Amniotic stem cell (primary cell): ENCODE data around the gene WBP1L.
A peak's percentile ranks its signal among the peaks of the same experiment; 100 is the strongest.
"Not testable (repeated sequence)": the region's sequence is repeated elsewhere in the genome, so short reads cannot be mapped to it uniquely, and the experiment has no call there.

ENCODE experiments used
- DNase-seq: peaks from one replicate; lab custom pipeline; 2025; lab: John Stamatoyannopoulos, UW

Gene WBP1L

GRCh38 chr10:102723989-102724388 is 19.8 kb upstream of the WBP1L start:
- DNase-seq: no peak

DNA sequence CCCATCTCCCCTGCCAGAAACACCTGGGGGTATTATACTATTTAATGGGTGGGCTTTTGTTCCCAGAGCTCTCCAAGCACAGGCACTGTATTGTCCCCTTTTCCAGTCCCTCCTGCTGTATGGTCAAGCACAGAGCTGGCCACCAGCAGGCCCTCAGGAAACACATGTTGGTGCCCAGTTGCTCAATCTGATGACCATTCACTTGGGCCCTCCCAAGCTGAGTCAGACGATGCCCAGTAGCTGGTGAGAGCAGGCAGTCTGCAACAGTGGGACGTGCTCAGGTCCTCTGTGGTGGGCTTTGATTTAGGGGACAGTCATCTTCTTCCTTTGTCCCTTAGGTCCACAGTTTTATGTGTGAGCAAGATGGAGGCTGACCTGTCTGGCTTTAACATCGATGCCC is 17.5 kb upstream of the WBP1L start:
- no peak for DNase-seq

- no peak for DNase-seq
Observed at GRCh38 chr10:102727037-102727818, 16.5 kb upstream of the WBP1L start.

- DNase-seq: peak; percentile 39
Observed at GRCh38 chr10:102729029-102730026, 14.4 kb upstream of the WBP1L start.

GRCh38 chr10:102731222-102731800 is 12.4 kb upstream of the WBP1L start:
- no peak for DNase-seq

- no peak for DNase-seq
Observed at GRCh38 chr10:102732661-102733060, 11.1 kb upstream of the WBP1L start.

- no peak for DNase-seq
Observed at GRCh38 chr10:102735065-102735562, 8.6 kb upstream of the WBP1L start.

DNA sequence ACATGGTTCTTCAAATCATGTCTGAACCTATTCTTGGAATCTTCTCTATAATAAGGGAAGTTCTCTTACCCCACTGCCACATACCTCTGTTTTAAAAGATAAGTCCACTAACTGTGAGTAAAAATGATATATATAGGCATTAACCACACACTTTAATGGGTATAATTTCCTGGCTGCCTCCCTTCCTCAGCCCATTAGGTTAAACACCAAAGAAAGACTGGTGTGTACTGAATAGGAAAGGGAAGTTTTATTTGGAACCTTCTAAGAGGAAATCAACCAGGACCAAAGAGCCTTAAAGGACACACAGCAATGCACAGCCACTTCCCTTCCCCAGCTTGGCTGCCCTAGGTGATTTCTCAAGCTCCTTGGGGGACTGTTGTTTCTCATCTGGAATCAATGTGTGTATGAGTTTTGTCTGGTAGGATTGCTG is 5.0 kb upstream of the WBP1L start:
- DNase-seq: no peak

DNA sequence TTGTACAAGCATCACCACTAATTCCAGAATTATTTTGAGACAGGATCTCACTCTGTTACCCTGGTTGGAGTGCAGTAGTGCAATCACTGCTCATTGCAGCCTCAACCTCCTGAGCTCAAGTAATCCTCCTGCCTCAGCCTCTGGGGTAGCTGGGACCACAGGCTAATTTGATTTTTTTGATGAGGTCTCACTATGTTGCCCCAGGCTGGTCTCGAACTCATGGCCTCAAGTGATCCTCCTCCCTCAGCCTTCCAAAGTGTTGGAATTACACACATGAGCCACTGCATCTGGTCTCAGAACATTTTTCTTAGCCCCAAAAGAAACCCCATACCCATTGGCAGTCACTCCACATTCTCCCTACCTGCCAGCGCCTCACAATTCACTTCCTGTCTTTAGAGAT is 3.5 kb upstream of the WBP1L start:
- DNase-seq: no peak

DNA sequence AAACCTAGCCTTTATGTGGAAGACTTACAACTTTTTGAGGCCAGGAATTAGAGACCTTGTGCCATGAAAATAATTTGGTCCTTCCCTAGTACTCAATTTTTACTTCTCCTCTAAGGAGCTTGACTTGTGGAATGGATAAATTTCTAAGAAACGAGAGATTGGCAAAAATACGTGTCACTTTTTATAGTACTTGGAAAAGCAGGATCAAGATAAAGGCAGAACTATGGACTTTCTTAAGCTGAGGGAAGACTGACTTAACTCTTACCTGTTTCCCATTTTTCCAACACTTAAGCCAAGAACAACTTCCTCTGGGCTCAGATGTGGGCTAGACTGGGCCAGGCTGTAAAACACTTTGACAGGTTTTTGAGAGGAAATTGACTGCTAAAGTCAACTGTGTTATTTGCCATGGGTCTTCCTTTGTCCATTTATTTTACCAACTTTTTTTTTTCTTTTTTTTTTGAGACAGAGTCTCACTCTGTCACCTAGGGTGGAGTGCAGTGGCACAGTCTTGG is 2.0 kb upstream of the WBP1L start:
- no peak for DNase-seq

DNA sequence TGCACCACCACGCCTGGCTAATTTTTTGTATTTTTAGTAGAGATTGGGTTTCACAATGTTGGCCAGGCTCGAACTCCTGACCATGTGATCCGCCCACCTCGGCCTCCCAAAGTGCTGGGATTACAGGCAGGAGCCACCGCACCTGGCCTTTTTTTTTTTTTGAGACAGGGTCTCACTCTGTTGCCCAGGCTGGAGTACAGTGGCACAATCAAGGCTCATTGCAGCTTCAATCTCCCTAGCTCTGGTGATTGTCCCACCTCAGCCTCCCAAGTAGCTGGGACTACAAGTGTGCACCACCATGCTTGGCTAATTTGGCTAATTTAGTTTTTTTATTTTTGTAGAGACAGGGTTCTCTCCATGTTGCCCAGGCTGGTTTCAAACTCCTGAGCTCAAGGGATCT is 1.4 kb upstream of the WBP1L start:
- DNase-seq: not testable (repeated sequence)

DNA sequence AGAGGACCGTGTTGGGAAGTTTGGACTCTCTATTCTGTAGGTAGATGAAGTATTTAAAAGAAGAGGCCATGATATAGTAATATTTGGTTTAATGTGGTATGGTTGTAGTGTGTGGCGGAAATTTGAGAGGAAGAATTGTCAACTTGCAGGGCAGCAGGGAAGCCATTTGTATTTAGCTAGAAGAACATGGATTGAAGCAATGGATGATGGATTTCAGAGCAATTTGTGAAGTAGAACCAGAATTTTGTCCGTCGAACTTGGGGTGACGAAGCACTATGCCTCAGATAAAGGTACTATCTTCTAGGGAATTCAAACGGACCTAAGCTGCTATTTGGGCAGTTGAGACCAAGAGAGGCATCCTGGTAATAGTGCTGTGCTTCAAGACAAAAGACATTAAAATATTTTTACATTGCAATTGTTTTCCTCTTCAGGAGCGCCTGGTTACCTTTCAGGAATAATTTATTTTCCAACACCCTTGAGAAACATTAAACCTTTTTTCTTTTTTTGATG is 615 bp upstream of the WBP1L start:
- no peak for DNase-seq

DNA sequence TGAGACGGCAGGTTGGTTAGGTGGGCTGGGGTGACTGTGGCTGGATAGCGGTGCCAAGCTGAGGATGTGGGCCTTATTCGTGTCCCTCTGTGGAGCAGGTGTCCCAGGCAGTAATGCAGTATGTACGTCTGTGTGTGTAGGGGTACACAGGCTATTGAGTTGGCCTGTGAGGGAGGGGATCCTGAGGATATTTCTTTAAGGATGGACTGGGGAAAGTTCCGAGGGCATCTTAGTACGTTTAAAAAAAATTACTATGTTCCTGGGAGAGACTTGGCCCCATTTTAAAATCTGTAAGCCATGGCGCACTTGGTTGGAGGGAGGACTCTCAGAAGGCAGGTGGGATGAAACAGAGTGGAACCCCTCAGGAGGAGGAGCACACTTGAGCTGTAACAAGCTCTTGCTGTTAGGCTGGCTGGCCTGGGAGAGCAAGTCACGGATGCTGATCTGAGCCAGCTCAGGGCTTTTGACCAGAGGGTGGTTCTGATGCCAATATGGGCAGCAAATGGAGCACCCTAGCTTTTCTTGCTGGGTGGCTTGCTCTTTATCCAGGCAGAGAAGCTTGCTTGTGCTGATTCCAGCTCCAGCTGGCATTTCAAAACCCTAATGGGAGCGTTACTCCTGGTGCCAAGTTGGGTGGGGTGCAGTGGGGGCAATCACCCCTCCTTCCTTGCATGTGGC is 765 bp downstream of the WBP1L start:
- no peak for DNase-seq

- DNase-seq: no peak
Observed at GRCh38 chr10:102745157-102745556, 1.4 kb downstream of the WBP1L start.

DNA sequence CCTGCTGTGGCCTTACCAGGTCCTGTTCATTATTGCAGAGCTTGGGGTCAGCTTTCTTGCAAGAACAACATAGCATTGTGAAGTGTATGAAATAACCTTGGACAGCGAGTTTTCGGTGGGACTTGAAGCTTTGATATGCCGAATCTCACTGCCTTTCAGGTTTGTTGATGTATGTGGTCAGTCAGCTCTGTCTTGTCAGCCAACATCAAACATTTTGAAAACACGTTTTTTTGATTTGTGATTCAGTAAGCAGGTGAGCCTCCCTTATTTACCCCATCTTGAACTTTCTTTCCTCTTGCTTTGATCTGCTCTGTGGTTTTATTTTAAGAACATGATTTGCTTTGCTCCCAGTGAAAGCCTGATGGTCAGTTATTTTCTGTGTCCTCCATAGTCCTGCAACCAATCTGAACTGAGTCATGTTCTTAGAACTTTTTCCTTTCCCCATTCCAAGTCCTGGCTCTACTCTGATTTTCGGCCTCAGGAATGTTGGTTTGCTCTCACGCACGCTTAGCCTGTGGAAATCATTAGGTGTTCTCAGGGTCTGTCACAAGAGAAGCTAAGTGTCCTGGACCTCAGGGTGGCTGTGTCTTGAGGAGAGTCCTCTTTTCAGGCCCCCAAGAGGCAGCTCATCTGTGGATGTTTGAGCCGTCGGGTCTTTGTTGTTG is 8.7 kb downstream of the WBP1L start:
- DNase-seq: peak; percentile 64

DNA sequence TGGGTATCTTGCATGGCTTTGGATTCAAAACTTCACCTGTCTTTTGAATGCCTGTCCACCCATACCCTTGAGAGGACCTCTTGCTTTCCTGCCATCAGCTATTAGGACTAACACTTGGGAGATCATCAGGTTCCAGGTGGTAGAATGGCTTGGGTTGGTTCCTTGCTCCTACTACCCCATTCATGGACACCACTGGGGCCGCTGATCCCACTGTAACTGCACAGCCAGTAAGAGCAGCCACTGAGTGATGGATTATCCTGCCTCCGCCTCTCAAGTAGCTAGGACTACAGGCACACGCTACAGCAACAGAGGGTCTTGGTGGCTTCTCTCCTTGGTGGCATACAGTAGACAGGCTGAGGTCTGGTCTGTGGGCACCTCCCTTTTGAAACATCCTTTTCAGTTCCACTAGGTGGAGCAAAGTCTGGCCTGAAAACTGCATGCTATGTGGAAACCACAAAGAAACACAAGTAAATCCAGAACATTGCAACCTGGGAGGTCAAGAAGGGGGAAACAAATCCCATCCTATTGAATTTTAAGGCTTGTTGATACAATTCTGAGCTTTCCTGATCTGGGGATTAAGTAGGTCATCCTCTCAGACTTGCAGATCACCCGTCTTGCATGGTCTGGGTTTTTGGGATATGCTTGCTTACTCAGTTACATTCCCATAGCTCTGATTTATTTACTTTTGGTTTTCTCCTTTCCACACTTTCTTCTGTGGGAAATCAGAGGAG is 9.4 kb downstream of the WBP1L start:
- peak; percentile 58 for DNase-seq

DNA sequence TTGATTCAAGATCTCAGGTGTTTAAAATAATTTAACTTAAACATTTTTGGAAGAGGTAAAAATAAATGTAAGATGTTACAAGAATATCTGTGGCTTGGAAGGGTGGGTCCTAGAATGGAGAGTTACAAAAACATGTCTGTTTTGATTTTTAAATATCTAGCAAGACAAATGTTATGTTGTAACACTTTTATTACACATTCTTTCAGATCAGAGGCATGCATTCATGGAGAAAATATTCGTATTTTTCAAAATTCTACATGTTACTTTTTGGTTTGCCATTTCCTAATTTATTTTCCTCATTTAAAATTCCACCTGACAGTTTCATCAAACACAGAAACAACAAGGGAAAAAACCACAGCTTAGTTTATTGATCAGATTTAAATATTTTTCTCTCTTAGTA is 10.0 kb downstream of the WBP1L start:
- DNase-seq: no peak

GRCh38 chr10:102757323-102757722 is 13.6 kb downstream of the WBP1L start:
- DNase-seq: no peak

- DNase-seq: no peak
Observed at GRCh38 chr10:102758240-102758932, 14.6 kb downstream of the WBP1L start.

- DNase-seq: not testable (repeated sequence)
Observed at GRCh38 chr10:102758933-102759262, 15.2 kb downstream of the WBP1L start.
